ENCODE results near the gene SND1. TPM values are rescaled to one million over a fixed set of nuclear protein-coding genes. Genes with fewer than 3 reads are reported as not detected.

The SND1 gene
- total RNA-seq, 1 donor from 2014 or later: 85.9 TPM

GRCh38 chr7:127657500-127657899, 5.5 kb downstream of the SND1 start:
- Histone ChIP-seq H3K27ac (no peak overlapping the region), H3K4me1 (peaks cover 34% of the 10 kb centered on the region), H3K4me3 (no peak overlapping the region), H3K36me3 (no peaks in the 10 kb centered on the region), H3K9me3 (no peaks in the 10 kb centered on the region), H3K27me3 (no peaks in the 10 kb centered on the region)
- TF ChIP-seq, protein P1, sequence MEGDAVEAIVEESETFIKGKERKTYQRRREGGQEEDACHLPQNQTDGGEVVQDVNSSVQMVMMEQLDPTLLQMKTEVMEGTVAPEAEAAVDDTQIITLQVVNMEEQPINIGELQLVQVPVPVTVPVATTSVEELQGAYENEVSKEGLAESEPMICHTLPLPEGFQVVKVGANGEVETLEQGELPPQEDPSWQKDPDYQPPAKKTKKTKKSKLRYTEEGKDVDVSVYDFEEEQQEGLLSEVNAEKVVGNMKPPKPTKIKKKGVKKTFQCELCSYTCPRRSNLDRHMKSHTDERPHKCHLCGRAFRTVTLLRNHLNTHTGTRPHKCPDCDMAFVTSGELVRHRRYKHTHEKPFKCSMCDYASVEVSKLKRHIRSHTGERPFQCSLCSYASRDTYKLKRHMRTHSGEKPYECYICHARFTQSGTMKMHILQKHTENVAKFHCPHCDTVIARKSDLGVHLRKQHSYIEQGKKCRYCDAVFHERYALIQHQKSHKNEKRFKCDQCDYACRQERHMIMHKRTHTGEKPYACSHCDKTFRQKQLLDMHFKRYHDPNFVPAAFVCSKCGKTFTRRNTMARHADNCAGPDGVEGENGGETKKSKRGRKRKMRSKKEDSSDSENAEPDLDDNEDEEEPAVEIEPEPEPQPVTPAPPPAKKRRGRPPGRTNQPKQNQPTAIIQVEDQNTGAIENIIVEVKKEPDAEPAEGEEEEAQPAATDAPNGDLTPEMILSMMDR (IDR thresholded peaks at IDR 0.05): no peak
- TF ChIP-seq POLR2AphosphoS5 (IDR thresholded peaks at IDR 0.05; ENCODE audit: insufficient read depth in 1 of 2, low read depth in 1 of 2) (no peak), POLR2A (IDR thresholded peaks at IDR 0.05) (no peak)
- intact Hi-C loops (cut with DNase I): no loop called here
- no peak for DNase-seq (ENCODE audit: extremely low spot score in 2 of 2)

DNA sequence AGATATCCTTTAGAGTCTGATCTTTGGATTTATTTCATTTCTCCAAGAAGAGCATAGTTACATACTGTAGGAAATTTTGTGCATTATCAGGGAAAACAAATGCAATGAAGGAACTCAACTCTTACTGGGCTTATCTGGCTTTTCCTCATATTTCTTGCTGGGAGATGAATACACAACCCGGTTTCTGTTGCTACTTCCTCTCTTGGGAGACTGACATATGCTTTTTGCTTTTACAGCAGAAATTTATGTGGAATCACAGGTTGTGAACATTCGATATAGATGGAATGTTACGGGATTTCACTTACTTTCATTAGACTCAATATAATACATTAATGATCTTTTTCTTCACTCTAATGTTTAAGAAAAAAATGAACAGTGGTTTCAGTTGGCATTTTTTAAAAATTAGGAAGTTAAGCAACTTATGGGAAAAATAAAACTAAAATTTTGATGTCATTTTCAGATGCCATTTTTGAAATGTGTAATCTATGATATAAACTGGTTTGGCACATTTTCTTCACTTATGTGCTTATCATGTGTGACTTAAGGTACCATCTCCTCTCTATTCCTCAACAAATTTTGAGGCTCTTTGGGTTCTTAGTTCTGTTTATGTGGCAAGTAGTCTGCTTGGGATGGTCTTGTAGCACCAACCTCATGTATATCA, 7.1 kb downstream of the SND1 start:
- TF ChIP-seq, protein P1 (IDR thresholded peaks at IDR 0.05): no peak
- TF ChIP-seq POLR2A (IDR thresholded peaks at IDR 0.05): no peak
- TF ChIP-seq POLR2AphosphoS5 (IDR thresholded peaks at IDR 0.05; ENCODE audit: insufficient read depth in 1 of 2, low read depth in 1 of 2): no peak
- no peaks in the 10 kb centered on the region for H3K9me3 ChIP-seq
- no peak for DNase-seq (ENCODE audit: extremely low spot score in 2 of 2)
- H3K36me3 ChIP-seq: no peaks in the 10 kb centered on the region
- no peak overlapping the region for H3K4me3 ChIP-seq
- peaks cover 18% of the 10 kb centered on the region for H3K4me1 ChIP-seq
- no peak overlapping the region for H3K27ac ChIP-seq
- intact Hi-C loops (cut with DNase I): no loop called here
- no peaks in the 10 kb centered on the region for H3K27me3 ChIP-seq

GRCh38 chr7:127665922-127666321, 13.9 kb downstream of the SND1 start:
- Histone ChIP-seq H3K4me3 (no peak overlapping the region), H3K4me1 (peaks cover 29% of the 10 kb centered on the region), H3K27ac (no peak overlapping the region), H3K9me3 (no peaks in the 10 kb centered on the region), H3K36me3 (no peaks in the 10 kb centered on the region), H3K27me3 (no peaks in the 10 kb centered on the region)
- intact Hi-C loops (cut with DNase I): no loop called here
- DNase-seq (ENCODE audit: extremely low spot score in 2 of 2): no peak
- TF ChIP-seq POLR2A (IDR thresholded peaks at IDR 0.05) (no peak), POLR2AphosphoS5 (IDR thresholded peaks at IDR 0.05; ENCODE audit: insufficient read depth in 1 of 2, low read depth in 1 of 2) (no peak)
- TF ChIP-seq, protein P1 (IDR thresholded peaks at IDR 0.05): no peak

GRCh38 chr7:127666602-127667001, 14.6 kb downstream of the SND1 start:
- peaks cover 29% of the 10 kb centered on the region for H3K4me1 ChIP-seq
- H3K4me3 ChIP-seq: no peak overlapping the region
- no peak for DNase-seq (ENCODE audit: extremely low spot score in 2 of 2)
- intact Hi-C loops (cut with DNase I): no loop called here
- H3K9me3 ChIP-seq: no peaks in the 10 kb centered on the region
- no peaks in the 10 kb centered on the region for H3K27me3 ChIP-seq
- H3K27ac ChIP-seq: no peak overlapping the region
- H3K36me3 ChIP-seq: no peaks in the 10 kb centered on the region
- TF ChIP-seq, protein P1 (IDR thresholded peaks at IDR 0.05): no peak
- TF ChIP-seq POLR2AphosphoS5 (IDR thresholded peaks at IDR 0.05; ENCODE audit: insufficient read depth in 1 of 2, low read depth in 1 of 2): no peak
- TF ChIP-seq POLR2A (IDR thresholded peaks at IDR 0.05): no peak

GRCh38 chr7:127667017-127667670, 15.2 kb downstream of the SND1 start:
- intact Hi-C loops (cut with DNase I): no loop called here

More at GRCh38 chr7:127667017-127667670, 15.2 kb downstream of the SND1 start:
- H3K4me3 ChIP-seq: no peak overlapping the region
- no peaks in the 10 kb centered on the region for H3K9me3 ChIP-seq
- H3K4me1 ChIP-seq: peaks cover 29% of the 10 kb centered on the region
- H3K27me3 ChIP-seq: no peaks in the 10 kb centered on the region
- H3K36me3 ChIP-seq: no peaks in the 10 kb centered on the region
- no peak for DNase-seq (ENCODE audit: extremely low spot score in 2 of 2)
- no peak for TF ChIP-seq POLR2AphosphoS5 (IDR thresholded peaks at IDR 0.05; ENCODE audit: insufficient read depth in 1 of 2, low read depth in 1 of 2)
- no peak overlapping the region for H3K27ac ChIP-seq

Data from vagina (tissue), 2 donors.